ENCODE results near the gene TNS1. TPM values are rescaled to one million over a fixed set of nuclear protein-coding genes. Genes with fewer than 3 reads are reported as not detected.

Gene TNS1
- total RNA-seq, 1 donor from 2014 or later = 0.13 TPM

DNA sequence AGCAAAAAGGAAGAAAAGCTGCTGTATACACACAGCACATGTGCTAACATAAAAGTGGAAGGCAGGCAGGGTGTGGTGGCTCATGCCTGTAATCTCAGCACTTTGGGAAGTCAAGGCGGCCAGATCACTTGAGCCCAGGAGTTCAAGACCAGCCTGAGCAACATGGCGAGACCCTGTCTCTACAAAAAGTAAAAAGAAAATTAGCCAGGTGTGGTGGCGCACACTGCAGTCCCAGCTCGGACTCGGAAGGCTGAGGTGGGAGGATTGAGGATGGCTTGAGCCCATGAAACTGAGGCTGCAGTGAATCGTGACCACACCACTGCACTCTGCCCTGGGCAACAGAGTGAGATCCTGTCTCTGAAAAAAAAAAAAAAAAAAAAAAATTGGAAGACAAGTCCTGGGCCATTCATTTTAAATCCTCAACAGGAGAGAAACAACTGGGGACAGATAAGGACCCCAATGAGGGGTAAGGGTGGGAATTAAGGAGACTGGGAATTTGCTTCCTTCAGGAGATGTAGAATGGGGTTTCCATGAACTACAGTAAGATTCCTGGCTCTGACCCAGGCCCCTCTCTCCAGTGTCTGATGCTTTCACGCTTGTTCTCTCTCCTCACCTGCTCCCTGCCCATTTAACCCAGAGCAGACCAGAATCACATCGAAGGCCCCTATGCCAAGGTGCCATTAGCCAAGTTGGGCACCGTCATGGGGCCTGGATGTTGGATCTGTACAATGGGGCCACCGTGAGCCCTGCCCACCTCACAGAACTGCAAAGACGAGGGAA lies 29.6 kb downstream of the TNS1 start:
- intact Hi-C loops (cut with micrococcal nuclease) = no loop called here
- Mint-ChIP-seq H3K36me3 (ENCODE audit: low read depth) (no peaks in the 10 kb centered on the region), H3K27me3 (peaks cover 5% of the 10 kb centered on the region), H3K4me3 (no peak overlapping the region), H3K9me3 (peaks cover 2% of the 10 kb centered on the region), H3K27ac (no peak overlapping the region), H3K4me1 (no peaks in the 10 kb centered on the region)
- TF ChIP-seq, protein P1, sequence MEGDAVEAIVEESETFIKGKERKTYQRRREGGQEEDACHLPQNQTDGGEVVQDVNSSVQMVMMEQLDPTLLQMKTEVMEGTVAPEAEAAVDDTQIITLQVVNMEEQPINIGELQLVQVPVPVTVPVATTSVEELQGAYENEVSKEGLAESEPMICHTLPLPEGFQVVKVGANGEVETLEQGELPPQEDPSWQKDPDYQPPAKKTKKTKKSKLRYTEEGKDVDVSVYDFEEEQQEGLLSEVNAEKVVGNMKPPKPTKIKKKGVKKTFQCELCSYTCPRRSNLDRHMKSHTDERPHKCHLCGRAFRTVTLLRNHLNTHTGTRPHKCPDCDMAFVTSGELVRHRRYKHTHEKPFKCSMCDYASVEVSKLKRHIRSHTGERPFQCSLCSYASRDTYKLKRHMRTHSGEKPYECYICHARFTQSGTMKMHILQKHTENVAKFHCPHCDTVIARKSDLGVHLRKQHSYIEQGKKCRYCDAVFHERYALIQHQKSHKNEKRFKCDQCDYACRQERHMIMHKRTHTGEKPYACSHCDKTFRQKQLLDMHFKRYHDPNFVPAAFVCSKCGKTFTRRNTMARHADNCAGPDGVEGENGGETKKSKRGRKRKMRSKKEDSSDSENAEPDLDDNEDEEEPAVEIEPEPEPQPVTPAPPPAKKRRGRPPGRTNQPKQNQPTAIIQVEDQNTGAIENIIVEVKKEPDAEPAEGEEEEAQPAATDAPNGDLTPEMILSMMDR (IDR thresholded peaks at IDR 0.05) = no peak
- DNase-seq (no peak), ATAC-seq (ENCODE audit: low read depth) (no peak)
- ChIA-PET CTCF (no interaction called here), POLR2A (no interaction called here)

DNA sequence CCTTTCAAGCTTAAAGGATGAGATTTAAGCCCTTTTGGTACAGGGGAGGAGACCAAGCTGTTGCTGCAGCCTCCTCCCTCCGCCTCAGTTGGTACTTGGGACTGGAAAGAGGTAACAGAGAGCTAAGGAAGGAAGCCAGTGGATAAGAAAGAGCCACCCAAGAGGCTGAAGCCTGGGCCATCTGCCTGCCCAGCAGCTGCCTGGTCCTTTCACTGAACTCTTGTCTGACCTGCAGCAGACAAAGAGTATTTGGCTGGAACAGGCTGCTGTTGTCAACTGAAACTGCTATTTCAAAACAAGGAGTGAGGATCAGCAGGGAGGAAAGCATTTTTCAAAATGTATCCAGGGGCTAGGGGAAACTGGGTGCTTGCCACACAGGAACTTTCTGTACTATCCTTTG lies 30.3 kb downstream of the TNS1 start:
- ChIA-PET POLR2A (no interaction called here), CTCF (interaction anchor here (1.8 kb wide), 1 partner anchor 186 kb away, joined by 4 read pairs; no protein-coding TSS in a partner anchor)
- Mint-ChIP-seq H3K27me3 (peaks cover 5% of the 10 kb centered on the region), H3K27ac (no peak overlapping the region), H3K4me1 (no peaks in the 10 kb centered on the region), H3K4me3 (no peak overlapping the region), H3K36me3 (ENCODE audit: low read depth) (no peaks in the 10 kb centered on the region), H3K9me3 (peaks cover 2% of the 10 kb centered on the region)
- intact Hi-C loops (cut with micrococcal nuclease) = no loop called here
- DNase-seq (no peak), ATAC-seq (ENCODE audit: low read depth) (no peak)
- TF ChIP-seq, protein P1 (IDR thresholded peaks at IDR 0.05) = no peak

DNA sequence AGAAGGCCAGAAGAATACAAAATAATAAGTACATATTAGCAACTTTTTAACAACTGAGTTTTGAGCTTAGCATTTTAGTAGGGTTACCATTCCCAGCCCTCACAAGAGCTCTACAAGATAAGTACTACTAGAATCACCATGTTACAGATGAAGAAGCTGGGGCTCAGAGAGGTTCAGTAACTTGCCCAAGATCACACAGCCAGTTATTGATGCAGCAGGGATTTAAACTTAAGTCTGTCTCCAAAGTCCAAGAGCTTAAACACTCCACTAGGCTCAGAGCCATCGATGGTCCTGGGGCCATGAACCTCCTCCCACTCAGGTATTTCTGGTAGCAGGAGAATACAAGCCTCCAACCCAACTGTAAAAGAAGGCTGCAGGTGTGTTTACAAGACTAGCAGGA lies 30.8 kb downstream of the TNS1 start:
- Mint-ChIP-seq H3K36me3 (ENCODE audit: low read depth) (no peaks in the 10 kb centered on the region), H3K9me3 (peaks cover 2% of the 10 kb centered on the region), H3K4me1 (no peaks in the 10 kb centered on the region), H3K27me3 (peaks cover 5% of the 10 kb centered on the region), H3K4me3 (no peak overlapping the region), H3K27ac (no peak overlapping the region)
- intact Hi-C loops (cut with micrococcal nuclease) = no loop called here
- TF ChIP-seq, protein P1 (IDR thresholded peaks at IDR 0.05) = no peak
- ChIA-PET POLR2A (no interaction called here), CTCF (interaction anchor here (1.8 kb wide), 1 partner anchor 186 kb away, joined by 4 read pairs; no protein-coding TSS in a partner anchor)
- ATAC-seq (ENCODE audit: low read depth) = no peak
- no peak for DNase-seq

DNA sequence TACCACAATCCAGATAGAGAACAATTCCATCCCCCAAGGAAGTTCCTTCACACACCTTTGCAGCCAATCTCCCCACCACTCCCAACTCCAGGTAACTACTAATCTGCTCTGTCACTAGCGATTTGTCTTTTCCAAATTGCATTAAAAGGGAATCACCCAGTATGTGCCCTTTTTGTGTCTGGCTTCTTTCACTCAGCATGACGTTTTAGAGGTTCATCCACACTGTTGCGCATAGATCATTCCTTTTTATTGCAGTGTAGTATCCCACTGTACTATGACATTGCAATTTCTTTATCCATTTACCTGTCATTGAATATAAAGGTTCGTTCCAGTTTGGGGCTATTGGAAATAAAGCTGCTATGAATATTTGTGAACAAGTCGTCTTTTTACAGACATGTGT lies 31.6 kb downstream of the TNS1 start:
- Mint-ChIP-seq H3K4me3 (no peak overlapping the region), H3K4me1 (no peaks in the 10 kb centered on the region), H3K27me3 (peaks cover 5% of the 10 kb centered on the region), H3K36me3 (ENCODE audit: low read depth) (no peaks in the 10 kb centered on the region), H3K27ac (no peak overlapping the region), H3K9me3 (peaks cover 2% of the 10 kb centered on the region)
- TF ChIP-seq, protein P1 (IDR thresholded peaks at IDR 0.05) = no peak
- ChIA-PET CTCF (interaction anchor here (1.8 kb wide), 1 partner anchor 185 kb away, joined by 4 read pairs; no protein-coding TSS in a partner anchor), POLR2A (no interaction called here)
- ATAC-seq (ENCODE audit: low read depth) = no peak
- intact Hi-C loops (cut with micrococcal nuclease) = no loop called here
- DNase-seq = no peak

DNA sequence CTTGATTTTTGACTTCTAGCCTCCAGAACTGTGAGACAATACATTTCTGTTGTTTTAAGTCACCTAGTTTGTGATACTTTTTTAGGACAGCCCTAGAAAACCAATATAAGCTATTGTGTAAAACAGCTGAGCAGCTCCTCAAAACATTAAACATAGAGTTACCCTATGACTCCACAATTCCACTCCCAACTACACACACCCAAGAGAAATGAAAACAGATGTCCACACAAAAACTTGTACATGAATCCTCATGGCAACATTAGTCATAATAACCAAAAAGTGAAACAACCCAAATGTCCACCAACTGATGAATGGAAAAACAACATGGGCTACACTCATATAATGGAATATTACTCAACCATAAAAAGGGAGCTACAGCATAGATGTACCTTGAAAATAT lies 32.6 kb downstream of the TNS1 start:
- peaks cover 2% of the 10 kb centered on the region for H3K9me3 Mint-ChIP-seq
- no peak overlapping the region for H3K27ac Mint-ChIP-seq
- no peaks in the 10 kb centered on the region for H3K36me3 Mint-ChIP-seq (ENCODE audit: low read depth)
- intact Hi-C loops (cut with micrococcal nuclease) = no loop called here
- ChIA-PET CTCF (no interaction called here), POLR2A (no interaction called here)
- peaks cover 9% of the 10 kb centered on the region for H3K27me3 Mint-ChIP-seq
- TF ChIP-seq, protein P1 (IDR thresholded peaks at IDR 0.05) = no peak
- DNase-seq (no peak), ATAC-seq (ENCODE audit: low read depth) (no peak)
- H3K4me3 Mint-ChIP-seq = no peak overlapping the region
- H3K4me1 Mint-ChIP-seq = no peaks in the 10 kb centered on the region

Data from activated B cell treated with CpG ODN at 0.5 μM for 24 hours (primary cell).